ENCODE data around the gene RPL22.

Gene RPL22

DNA sequence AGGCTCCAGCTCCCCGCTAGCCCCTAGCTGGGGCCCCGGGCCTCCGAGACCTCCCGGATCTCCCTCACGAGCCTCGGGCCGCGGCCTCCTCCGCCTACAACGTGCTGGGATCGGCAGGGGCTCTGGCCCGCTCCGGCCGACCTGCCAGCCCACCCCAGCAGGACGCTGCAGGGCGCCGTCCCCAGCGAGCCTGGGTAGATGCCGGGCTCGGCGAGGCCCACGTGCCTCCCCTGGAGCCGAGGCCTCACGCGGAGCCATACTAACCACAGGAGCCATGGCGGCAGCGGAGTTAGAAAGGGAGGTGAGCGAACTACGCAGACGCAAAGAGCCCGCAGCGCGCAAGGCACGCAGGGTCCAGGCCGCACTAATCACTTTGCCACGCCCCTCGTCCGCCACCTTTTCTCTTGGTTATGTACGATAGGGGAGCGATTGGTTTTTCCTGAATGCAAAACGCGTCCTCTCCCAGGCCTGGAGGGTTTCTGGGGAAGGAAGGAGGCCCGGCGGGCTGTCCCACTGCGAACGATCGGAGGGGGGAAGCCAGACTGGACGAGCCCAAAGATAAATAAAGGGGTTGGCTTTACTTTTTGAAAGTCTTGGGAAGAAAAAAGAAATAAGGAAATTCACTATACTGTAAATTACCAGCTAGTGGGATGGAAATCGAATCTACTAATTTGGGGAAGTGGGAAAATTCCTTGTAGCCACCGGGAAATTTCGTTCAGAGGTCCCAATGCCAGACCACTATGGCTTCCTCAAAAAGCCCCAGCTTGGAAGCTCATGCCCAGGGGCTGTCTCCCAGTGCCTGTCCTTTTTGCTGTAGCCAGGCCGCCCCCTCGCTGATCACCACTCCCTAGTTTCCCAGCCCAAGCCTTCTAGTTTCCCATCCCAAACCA lies at the start of gene RPL22:
Gene RPL22 (minus strand): TSS at position 298 of the 890 bp plus-strand sequence. CDS start 22 bp downstream, at position 276.
- DNase-seq (ENCODE audit: low read depth): peak; percentile 93

DNA sequence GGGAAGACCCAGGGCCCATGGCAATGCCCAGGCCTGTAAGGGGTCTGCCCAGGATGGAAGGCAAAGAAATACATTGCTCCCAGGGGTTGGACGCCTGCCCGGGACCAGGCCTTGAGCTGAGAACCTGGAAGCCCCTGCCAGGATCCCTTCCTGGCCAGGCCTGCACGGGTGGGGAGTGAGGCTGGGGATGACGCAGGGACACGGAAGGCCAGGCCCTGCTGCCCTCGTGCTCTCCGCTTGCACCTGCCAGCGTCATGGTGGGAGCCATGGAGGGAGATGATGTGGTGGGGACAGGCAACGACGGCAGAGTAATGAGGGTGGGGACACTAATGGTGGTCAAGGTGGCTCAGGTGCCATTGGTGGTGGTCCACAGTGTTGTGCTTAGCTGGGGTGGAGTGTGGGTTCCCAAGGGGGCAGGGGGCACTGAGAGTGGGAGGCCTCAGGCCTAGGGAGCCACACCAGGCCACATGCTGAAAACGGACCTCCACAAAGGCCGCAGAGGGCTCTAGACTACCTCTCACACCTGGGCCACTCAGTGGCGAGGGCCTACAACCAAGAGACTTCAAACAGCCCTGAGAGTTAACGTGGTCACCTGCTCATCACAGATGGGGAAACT lies 48.9 kb upstream of the RPL22 start:
- no peak for DNase-seq (ENCODE audit: low read depth)

DNA sequence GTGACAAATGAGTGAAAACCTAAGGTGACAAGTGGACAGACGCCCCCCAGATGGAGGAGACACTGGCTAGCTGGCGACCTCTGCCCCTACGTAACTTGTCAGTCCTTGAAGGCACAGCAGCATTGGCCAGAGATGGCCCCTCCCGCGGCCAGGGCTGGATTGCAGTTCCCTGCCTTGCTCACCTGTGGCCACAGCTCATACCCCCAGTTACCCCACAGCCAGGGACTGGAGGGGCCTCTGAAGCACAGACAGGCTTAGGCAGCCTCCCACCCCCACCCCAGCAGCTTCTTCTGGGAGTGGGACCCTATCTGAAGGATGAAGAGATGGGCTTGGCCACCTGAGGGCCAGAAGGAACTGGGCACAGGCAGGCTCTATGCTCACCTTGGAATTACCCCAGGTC lies 48.3 kb upstream of the RPL22 start:
- no peak for DNase-seq (ENCODE audit: low read depth)

DNA sequence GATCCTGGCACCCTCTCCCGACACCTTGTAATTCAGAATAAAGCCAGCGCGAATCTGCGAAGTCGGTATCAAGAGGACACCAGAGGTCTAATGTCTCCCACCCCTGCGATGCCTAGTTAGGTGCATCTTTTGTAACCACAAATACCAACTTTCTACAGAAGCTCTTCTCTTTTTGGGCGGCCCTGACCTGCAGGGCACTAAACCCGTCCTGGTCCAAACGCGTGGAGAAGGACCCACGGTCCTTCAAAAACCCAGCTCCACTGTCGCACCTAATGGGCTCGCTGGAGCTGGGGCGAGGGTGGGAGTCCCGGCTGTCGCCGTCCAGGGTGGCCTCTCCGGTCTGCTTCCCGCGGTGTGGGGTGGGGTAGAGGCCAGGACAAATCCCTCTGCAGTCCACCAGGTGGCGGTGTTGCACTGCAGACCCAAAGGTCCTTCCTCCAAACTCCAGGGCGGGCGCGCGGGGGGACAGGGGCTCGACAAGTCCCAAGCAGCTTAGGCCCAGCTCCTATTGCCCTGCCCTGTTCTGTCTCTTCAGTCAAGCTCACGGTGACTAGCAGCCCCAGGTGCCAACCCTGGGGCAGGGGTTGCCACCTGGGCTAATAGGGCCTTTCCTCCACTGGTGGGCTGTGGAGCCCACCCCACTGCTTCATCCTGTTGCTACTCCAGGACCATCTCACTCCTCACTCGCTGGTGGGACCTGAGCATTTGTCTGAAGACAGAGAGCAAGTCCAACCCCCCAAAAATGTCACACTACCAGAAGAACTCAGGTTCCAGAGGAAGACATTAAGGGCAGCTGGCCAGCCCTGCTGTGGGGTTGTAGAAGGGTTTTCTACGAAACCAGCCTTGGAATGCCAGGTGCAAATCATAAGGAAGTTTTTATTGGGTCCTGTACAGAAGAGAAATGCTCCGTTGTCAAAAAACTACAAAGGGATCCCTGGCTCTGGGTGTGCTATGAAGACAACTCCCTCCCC lies 47.4 kb upstream of the RPL22 start:
- peak; percentile 68 for DNase-seq (ENCODE audit: low read depth)

DNA sequence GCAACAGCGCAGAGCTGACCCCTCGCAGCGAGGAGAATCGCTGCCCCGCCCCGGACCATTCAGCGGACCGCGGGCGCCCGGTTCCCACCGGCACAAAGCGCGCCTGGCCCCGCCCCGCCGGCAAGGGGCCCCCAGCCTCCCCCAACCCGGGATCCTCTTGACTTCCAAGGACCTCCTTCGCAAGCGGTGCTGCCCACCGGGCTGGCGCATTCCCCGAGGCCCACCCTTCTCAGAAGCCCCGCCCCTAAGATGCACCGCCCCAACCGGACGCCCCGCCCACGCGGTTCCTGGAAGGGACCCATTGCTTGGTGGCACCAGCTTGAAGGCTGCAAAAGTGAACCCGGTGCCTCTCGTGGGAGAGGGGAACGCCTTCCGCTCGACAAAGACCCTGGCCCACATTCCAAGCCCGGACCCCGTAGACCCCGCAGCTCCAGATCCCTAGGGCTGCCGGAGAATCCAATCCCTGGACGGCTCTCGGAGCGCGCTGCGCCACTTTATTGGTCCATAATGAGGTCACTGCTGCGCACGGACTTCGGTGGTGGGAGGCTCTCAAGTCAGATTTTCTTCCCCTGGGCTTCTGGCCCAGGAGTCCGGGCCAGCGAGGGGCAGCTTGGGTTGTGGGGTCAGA lies 46.6 kb upstream of the RPL22 start:
- no peak for DNase-seq (ENCODE audit: low read depth)

DNA sequence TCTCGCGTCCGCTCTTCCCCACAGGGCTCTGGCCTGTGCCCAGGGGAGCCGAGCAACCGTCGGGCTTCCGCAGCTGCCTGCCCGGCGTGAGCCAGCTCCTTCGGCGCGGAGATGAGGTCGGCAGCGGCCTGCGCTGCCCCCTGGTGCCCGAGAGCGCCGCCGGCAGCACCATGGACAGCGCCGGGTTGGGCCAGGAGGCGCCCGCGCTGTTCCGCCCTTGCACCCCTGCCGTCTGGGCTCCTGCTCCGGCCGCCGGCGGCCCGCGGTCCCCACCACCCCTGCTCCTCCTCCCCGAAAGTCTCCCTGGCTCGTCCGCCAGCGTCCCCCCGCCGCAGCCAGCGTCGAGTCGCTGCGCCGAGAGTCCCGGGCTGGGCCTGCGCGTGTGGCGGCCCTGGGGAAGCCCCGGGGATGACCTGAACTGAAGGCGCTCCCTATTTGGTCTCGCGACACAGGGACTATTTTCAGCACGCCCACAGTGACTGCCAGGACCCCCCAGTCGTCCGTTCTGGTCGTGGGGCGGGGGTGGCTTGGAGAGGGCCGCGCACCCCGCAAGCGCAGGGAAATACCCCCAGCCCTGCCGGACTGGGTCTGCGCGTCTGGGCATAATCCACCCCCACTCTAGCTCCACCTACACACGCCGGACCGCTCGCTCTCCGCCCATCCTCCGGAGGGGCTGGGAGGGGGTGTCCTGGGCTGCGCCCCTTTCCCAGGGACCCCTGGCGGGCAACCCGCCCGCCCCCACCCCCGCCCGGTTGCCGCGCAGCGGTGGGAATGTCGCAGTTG lies 45.9 kb upstream of the RPL22 start:
- DNase-seq (ENCODE audit: low read depth): peak; percentile 69

DNA sequence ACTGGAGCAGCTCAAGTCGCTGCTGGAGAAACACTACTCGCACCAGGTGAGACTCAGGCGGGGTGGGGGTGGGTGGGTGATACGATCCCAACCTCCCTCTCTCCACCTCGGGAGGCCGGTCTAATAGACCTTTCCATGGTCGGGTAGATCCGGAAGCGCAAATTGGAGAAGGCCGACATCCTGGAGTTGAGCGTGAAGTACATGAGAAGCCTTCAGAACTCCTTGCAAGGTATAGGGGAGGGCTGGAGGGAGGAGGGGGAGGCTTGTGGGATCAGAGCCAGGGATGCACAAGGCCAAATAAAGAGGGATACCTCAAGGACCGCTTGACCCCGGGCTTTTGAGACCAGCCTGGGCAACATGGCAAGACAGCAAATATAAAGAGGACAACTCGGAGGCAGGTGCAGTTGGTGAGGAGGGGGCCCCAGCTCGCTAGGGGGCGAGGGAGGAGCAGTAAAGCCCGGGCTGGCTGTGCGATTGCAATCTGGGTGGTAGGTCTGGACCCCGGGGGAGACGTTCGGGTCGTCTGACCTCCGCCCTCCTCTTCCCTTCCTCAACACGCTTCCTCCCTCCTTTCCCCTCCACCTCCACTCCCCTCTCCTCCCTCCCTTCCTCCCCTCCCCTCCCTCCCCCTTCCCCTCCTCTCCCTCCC lies 45.1 kb upstream of the RPL22 start:
- no peak for DNase-seq (ENCODE audit: low read depth)

DNA sequence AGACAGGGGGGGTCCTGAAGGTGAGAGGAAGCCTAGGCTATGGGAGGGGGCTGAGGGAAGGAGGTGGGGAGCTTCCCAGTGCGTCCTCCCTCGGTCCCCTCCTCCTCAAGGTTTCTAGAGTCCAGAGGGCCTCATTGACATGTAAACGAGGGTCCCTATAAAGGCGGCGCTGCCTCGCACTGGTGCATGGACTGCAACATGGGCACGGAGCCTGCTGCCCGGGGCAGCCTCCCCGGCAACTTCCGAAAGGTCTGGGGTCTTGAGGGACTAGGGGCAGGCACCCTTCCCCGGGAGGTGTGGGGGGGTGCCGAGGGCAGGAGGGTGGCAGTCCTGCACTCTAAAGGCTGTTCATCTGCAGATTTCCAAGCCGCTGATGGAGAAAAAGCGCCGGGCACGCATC lies 44.6 kb upstream of the RPL22 start, which contains the start of gene HES3:
Gene HES3 (plus strand): TSS at position 187 of the 400 bp plus-strand sequence. CDS start 187 bp downstream, at position 374.
- no peak for DNase-seq (ENCODE audit: low read depth)

DNA sequence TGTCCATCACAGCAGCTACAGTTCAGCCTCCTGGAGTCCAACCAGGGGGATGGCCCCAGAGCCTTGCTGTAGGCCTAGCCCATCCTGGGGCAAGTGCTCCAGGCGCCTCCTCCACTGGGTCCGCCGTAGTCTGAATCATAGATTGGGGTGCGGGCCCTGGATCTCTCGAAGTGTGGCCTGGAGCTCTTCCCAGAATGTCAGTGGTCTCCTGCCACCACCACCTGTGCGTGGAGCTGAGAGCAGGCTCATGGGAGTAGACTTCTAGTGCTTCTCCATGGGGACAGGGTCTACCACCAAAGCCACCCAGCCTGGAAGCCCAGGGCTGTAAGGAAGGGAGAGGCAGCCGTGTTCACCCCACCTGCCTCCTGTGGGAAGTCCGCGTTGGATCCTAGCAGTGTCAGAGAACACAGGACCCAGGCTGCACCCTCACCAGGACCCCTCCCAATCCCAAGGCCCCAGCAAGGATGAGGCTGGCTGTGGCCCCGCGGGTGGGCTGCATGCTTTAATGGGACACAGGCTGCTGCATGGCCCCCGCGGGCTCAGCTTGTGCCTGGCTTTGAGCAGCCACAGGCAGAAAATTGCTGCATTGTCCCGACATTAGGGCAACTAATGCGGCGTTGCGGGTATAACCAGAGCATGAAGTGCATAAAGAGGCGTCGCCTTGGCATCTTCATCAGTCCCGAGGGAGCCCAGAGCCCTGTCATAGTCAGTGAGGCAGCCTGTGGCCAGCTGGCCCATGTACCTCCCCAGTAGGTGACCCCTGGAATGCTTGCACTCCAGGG lies 43.8 kb upstream of the RPL22 start:
- no peak for DNase-seq (ENCODE audit: low read depth)

DNA sequence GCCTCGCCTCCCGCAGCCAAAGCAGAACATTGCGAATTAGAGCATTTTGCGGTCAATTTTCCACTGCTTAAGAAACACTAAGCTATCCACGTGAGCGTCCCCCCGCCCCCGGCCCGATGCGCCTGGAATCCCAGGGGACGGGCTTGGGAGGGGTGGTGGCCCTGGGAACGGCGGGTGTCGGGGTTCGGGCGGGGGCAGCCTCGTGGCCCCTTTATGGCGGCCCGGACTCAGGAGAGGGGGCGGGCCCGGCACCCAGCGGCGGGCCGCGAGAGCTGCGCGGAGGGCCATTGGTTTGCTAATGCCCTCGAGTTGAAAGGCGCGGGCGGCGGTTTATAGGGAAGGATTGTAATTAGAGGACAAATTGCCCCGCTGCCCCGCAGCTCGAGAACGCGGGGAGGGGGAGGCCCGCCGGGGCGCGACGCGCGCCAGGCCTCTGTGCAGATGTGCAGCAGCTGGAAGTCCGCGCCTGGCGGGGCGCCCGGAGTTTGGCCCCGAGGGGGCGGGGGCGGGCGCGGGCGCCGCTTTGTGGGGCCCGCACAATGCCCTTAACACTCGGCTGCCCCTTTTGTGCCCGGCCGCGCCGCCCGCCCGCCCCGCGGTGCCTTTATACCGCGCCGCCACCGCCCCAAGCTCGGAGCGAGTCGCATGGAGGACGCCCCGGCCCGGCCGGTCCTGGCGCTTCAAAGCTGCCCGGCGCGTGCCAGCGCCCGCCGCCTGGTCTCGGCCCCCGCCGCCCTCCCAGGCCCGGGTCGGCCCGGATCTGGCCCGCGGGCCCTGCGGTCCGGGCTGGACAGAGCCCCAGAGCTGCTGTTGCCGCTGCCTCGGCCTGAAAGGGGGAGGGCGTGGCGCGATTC lies 42.7 kb upstream of the RPL22 start:
- no peak for DNase-seq (ENCODE audit: low read depth)

DNA sequence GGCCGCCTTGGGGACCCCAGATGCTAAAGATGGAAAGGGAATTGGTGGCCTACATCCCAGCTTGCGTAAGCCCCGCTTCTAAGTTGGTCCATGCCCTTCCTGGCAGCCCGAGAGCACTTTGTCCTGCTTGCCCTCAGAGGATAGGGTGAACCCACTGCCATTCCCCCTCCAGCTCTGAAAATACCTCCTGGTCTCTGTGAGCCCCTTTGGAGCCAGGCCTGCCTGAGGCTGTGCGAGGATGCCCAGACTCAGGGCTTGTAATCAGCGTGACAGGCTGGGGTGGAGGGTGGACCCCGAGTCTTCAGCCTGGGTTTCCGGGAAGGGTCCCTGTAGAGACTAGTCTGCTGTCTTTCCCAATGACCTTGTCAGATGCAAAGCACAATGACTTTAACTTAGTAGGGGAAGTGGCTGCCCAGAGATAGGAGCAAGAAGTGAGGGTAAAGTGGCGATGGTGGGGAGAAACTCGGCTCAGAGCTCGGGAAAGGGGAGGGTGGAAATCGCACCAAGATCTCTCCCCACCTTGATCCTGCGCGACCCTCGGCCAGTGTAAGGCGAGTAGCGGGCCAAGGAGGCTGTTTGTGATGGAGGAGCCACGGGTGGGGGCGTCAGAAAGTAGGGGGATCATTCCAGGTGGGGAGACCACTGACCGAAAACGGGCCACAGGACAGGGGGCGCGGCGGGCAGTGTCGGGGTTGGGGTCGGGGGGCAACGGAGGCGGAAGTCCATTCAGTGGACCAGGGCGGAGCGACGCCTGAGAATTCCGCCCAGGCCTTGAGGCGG lies 41.9 kb upstream of the RPL22 start:
- no peak for DNase-seq (ENCODE audit: low read depth)

DNA sequence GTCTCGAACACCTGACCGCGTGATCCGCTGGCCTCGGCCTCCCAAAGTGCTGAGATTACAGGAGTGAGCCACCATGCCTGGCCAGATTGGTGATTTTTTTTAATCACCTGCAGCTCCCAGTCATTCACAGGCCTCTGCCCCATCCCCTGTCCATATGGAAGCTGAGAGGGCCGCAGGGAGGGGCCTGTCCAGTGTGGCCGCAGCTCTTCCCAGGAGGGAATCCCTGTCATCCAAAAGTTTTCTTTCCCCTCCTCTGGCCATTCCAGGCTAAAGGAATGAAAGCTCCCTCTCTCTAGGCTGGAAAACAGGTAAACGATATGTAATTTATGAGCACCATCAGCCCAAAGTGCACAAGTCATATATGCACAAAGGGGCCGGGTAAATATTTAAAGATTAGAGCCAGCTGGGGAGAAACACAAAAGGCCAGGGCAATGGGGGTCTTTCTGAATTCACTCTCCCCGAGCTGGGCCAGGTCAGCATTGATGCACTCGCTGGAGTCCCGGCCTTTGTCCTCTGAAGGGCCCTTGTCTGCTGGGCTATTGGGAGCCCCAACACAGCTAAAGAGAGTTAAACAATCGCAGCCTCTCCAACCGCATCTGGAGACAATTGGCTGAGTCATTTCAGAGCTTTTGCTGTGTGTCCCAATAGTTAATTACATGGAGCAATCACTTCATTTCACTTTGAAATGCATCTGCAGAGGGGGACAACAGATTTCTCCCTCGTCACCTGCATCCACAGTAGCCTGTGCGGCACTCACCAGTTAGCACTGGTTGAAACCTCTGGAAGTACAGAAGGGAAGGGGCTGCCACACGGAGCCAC lies 40.8 kb upstream of the RPL22 start:
- DNase-seq (ENCODE audit: low read depth): no peak

DNA sequence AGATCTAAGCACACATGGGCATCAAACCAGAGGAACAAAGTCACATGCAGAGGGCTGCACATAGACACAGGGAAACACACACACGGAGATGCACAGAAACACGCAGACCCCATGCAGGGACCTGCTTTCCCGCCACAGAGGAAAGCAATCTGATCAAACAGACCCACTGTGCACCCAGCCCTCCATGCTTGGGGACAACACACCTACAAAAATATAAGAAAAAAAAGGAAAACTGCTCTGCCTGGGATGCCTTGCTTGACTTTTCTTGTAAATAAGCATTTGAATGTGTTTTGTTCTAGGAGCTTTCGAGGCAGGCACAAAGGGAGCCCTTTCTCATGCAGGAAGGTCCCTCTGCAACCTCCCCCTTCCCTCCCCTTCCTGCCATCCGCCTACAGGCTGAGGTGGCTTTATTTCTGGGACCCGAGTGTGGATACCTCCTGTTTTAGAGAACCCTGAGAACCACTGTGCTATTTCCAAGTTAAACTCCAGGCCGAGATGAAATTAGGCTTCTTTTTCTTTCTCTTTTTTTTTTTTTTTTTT lies 39.9 kb upstream of the RPL22 start:
- DNase-seq (ENCODE audit: low read depth): no peak

DNA sequence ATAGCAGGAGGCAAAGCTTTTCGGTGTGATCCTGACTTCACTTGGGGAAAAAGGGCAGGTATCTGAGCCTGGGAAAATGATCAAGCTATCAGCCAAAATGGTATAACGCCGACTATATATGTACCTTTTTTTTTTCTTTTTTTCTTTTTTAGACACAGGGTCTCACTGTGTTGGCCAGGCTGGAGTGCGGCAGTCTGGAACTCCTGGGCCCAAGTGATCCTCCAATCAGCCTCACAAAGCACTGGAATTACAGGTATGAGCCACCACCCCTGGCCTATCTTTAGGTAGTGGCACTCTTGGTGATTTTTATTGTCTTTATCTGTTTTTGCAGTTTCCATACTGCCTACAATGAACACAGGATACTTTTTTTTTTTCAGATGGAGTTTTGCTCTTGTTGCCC lies 37.7 kb upstream of the RPL22 start:
- DNase-seq (ENCODE audit: low read depth): no peak

DNA sequence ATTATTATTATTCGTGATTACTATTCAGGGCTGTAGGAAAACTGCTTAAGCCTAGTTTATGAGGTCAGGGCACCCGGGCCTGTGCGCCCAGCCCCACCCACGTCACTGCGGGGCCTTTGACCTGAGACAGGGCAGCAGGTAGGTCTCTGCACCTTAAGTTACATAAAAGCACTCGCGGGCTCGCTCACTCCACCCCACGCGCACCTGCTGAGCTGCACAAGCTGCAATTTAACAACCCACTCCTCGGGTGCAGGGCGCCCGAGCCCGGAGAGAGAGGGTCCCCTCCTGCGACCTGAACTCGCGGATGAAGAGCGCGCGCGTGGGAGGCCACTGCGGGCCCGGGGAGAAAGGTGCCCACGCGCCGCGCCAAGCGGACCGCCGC lies 35.9 kb upstream of the RPL22 start:
- no peak for DNase-seq (ENCODE audit: low read depth)

DNA sequence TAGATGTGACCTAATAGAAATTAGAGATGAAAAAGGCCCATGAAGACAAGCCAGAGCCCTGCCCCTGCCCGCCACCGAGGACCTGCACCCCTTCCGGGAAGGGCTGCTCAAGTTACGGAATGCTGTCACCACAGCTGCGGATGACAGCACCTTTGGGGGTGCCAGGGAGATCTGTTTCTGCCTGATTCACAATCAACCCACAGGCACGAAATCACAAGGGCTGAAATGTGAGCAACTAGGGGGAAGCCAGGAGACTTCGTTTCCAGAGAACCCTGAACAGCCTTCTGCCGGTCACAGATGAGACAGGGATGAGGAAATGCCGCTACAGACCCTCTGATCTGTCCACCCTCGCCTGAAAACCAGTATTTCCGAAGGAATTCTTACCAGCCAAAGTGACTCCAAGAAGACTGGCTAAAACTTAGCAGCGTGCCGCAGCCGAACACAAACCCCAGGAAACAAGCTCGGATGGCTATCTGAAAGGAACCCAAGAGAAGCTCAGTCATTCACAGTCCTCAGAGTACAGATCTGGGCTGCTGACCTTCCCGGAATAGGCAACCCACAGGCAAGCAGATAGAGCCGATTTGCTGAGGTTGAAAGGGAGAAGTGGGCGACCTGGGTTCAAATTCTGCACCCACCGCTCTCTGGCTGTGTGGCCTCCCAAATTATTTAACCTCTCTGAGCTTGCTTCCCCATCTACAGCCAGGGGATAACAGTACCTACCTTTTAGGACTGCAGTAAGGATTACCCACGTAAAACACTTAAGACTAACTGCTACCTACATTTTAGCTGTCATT lies 35.3 kb upstream of the RPL22 start:
- no peak for DNase-seq (ENCODE audit: low read depth)

Data from activated T-helper 1 cell treated with Interleukin-2 at 50 U/mL for 16 hours (primary cell).